Measurements from ENCODE around the gene SLC9A2. TPM values are rescaled to one million over a fixed set of nuclear protein-coding genes. Genes with fewer than 3 reads are reported as not detected.

Gene SLC9A2
- total and polyA plus RNA-seq, 11 donors: 0.03 to 0.46 (median 0.13) TPM; not detected in 2

- TF ChIP-seq POLR2A (IDR thresholded peaks at IDR 0.05) (no peak), CTCF (IDR thresholded peaks at IDR 0.05) (no peak)
- H3K27me3 ChIP-seq: no peaks in the 10 kb centered on the region
- no peaks in the 10 kb centered on the region for H3K36me3 ChIP-seq
- no peak for ATAC-seq
- no peaks in the 10 kb centered on the region for H3K4me1 ChIP-seq
- intact Hi-C loops (cut with DNase I): no loop called here
- WGBS, 4 donors: 61 to 80% (median 72%) methylated on average over 2 of the region's 2 CpGs
- no peaks in the 10 kb centered on the region for H3K9me3 ChIP-seq
- H3K27ac ChIP-seq: no peak overlapping the region
- H3K4me3 ChIP-seq: no peak overlapping the region
- DNase-seq: no peak
Measured at GRCh38 chr2:102664471-102664909, 45.1 kb downstream of the SLC9A2 start.

- no peak for DNase-seq
- Histone ChIP-seq H3K9me3 (no peaks in the 10 kb centered on the region), H3K4me1 (no peaks in the 10 kb centered on the region), H3K36me3 (no peaks in the 10 kb centered on the region), H3K27ac (no peak overlapping the region), H3K27me3 (no peaks in the 10 kb centered on the region), H3K4me3 (no peak overlapping the region)
- peak in 2 of 4 donors; percentile 41 to 47 for ATAC-seq
- intact Hi-C loops (cut with DNase I): no loop called here
- WGBS, 4 donors: 46 to 79% (median 67%) methylated on average over 2 of the region's 2 CpGs
- TF ChIP-seq POLR2A (IDR thresholded peaks at IDR 0.05) (no peak), CTCF (IDR thresholded peaks at IDR 0.05) (no peak)
Measured at GRCh38 chr2:102667072-102667471, 47.7 kb downstream of the SLC9A2 start.

- WGBS, 4 donors: 87 to 92% (median 90%) methylated on average over 4 of the region's 4 CpGs
- Histone ChIP-seq H3K27me3 (peaks cover 0 to 3% (median 0%) of the 10 kb centered on the region in 9 donors), H3K4me1 (no peaks in the 10 kb centered on the region), H3K27ac (no peak overlapping the region), H3K9me3 (no peaks in the 10 kb centered on the region), H3K4me3 (no peak overlapping the region), H3K36me3 (no peaks in the 10 kb centered on the region)
- TF ChIP-seq CTCF (IDR thresholded peaks at IDR 0.05) (no peak), POLR2A (IDR thresholded peaks at IDR 0.05) (no peak)
- ATAC-seq (no peak), DNase-seq (no peak)
- intact Hi-C loops (cut with DNase I): no loop called here
Measured at GRCh38 chr2:102668171-102668570, 48.8 kb downstream of the SLC9A2 start.

GRCh38 chr2:102669401-102669800 is 50.0 kb downstream of the SLC9A2 start:
- TF ChIP-seq POLR2A (IDR thresholded peaks at IDR 0.05) (no peak), CTCF (IDR thresholded peaks at IDR 0.05) (no peak)

More at GRCh38 chr2:102669401-102669800, 50.0 kb downstream of the SLC9A2 start:
- Histone ChIP-seq H3K36me3 (no peaks in the 10 kb centered on the region), H3K9me3 (no peaks in the 10 kb centered on the region), H3K4me3 (no peak overlapping the region), H3K27ac (no peak overlapping the region), H3K4me1 (no peaks in the 10 kb centered on the region), H3K27me3 (peaks cover 0 to 4% (median 0%) of the 10 kb centered on the region in 9 donors)
- 92 to 96% (median 93%) methylated on average over 1 of the region's 1 CpG for WGBS, 4 donors
- intact Hi-C loops (cut with DNase I): no loop called here
- DNase-seq: no peak
- ATAC-seq: no peak
